ENCODE measurements around the gene TGFBR2. TPM values are rescaled to one million over a fixed set of nuclear protein-coding genes. Genes with fewer than 3 reads are reported as not detected.

TGFBR2 gene
- polyA plus RNA-seq, 1 experiment = 61.0 TPM

- no peak for DNase-seq (ENCODE audit: low read depth)
- H3K4me3 ChIP-seq (ENCODE audit: low read depth, low read length) = no peak overlapping the region
- ChIA-PET POLR2A (no interaction called here), CTCF (interaction anchor here (1.3 kb wide), 1 partner anchor 11 kb away, joined by 3 read pairs; no protein-coding TSS in a partner anchor)
- H3K36me3 ChIP-seq (ENCODE audit: control insufficient read depth, insufficient read depth, low read length) = 0 out of 2 replicates have a peak, but pooled peaks cover 1% of the 10 kb centered on the region
- H3K27me3 ChIP-seq (ENCODE audit: control insufficient read depth, insufficient read depth, low read length) = no peaks in the 10 kb centered on the region
- TF ChIP-seq CTCF (IDR thresholded peaks at IDR 0.05; ENCODE audit: insufficient read depth, low read depth, low read length) = no peak
These were observed 32.4 kb downstream of the TGFBR2 start for GRCh38 chr3:30638685-30639412.

DNA sequence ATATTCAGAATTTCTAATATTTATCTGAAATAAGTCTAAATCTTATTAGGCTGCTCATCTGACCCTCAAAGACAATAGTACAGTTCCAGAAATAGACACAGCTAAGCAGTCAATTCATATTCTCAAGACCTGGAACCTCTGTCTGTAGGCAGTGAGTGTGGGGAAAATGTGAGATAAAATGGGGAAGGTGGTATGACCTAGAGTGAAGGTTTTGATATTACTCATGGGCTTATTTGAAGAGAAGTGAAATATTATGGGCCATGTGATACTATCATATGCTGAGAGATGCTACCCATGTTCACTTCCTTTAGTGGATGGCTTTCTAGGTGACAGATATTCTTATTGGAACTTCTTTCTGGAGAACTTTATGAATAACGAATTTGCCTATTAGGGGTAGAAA, 33.5 kb downstream of the TGFBR2 start:
- CTCF ChIA-PET = interaction anchor here (1.0 to 1.3 kb wide), 2 partner anchors 10 to 15 kb away, joined by 3 read pairs; no protein-coding TSS in a partner anchor
- DNase-seq (ENCODE audit: low read depth) = no peak
- H3K36me3 ChIP-seq (ENCODE audit: control insufficient read depth, insufficient read depth, low read length) = 0 out of 2 replicates have a peak, but pooled peaks cover 1% of the 10 kb centered on the region
- no peak for TF ChIP-seq CTCF (IDR thresholded peaks at IDR 0.05; ENCODE audit: insufficient read depth, low read depth, low read length)
- POLR2A ChIA-PET = no interaction called here
- H3K27me3 ChIP-seq (ENCODE audit: control insufficient read depth, insufficient read depth, low read length) = no peaks in the 10 kb centered on the region
- no peak overlapping the region for H3K4me3 ChIP-seq (ENCODE audit: low read depth, low read length)

GRCh38 chr3:30640851-30641250, 34.5 kb downstream of the TGFBR2 start:
- TF ChIP-seq CTCF (IDR thresholded peaks at IDR 0.05; ENCODE audit: insufficient read depth, low read depth, low read length) = no peak
- no peak for DNase-seq (ENCODE audit: low read depth)
- no peak overlapping the region for H3K4me3 ChIP-seq (ENCODE audit: low read depth, low read length)
- H3K36me3 ChIP-seq (ENCODE audit: control insufficient read depth, insufficient read depth, low read length) = peaks cover 1% of the 10 kb centered on the region; the same call in 1 of the 2 replicates
- CTCF ChIA-PET = interaction anchor here (1.0 kb wide), 1 partner anchor 16 kb away, joined by 3 read pairs; no protein-coding TSS in a partner anchor
- POLR2A ChIA-PET = no interaction called here
- no peaks in the 10 kb centered on the region for H3K27me3 ChIP-seq (ENCODE audit: control insufficient read depth, insufficient read depth, low read length)

DNA sequence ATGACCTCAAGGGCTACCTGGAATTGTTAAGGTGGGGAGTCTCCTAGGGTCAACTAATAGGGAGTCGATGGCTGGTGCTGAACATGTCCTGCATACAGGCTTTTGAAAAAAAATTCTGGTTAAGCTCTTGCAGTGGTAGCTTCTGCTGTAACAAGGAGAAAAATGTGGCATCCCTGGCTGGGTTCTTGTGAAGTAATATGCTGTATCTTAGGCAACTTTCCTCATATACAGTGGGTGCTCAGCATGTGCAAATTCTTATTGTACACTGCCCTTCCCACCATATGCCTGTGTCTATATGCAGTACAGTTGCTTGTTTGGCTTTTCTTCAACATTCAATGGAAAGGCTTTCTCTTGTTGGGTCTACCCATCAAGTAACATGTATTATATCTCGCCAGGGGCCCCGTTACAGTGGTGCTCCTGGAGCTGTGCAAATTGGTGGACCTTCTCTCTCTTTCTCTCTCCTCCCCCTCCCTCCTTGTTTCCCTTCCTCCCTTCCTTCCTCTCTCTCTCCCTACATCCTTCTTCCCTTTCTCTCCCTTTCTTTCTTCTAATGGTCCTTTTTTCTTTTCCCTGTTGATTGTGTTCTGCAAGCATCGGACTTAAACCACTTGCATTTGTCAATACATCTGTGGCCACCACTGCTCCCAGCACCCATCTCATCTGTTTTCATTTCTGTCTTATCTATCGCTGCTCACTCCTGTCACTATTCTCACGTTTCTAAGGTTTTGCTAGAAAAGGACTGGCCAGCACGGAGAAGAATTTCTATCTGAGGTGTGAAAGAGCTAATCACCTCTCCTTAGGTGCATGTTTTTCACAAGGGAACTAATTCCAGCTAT, 35.2 kb downstream of the TGFBR2 start:
- ChIA-PET POLR2A (no interaction called here), CTCF (interaction anchor here (0.7 to 1.1 kb wide), 2 partner anchors 13 to 339 kb away, joined by 3 to 5 read pairs; no protein-coding TSS in a partner anchor)
- peaks cover 1% of the 10 kb centered on the region for H3K36me3 ChIP-seq (ENCODE audit: control insufficient read depth, insufficient read depth, low read length)
- no peak overlapping the region for H3K4me3 ChIP-seq (ENCODE audit: low read depth, low read length)
- H3K27me3 ChIP-seq (ENCODE audit: control insufficient read depth, insufficient read depth, low read length) = no peaks in the 10 kb centered on the region
- no peak for TF ChIP-seq CTCF (IDR thresholded peaks at IDR 0.05; ENCODE audit: insufficient read depth, low read depth, low read length)
- no peak for DNase-seq (ENCODE audit: low read depth)

DNA sequence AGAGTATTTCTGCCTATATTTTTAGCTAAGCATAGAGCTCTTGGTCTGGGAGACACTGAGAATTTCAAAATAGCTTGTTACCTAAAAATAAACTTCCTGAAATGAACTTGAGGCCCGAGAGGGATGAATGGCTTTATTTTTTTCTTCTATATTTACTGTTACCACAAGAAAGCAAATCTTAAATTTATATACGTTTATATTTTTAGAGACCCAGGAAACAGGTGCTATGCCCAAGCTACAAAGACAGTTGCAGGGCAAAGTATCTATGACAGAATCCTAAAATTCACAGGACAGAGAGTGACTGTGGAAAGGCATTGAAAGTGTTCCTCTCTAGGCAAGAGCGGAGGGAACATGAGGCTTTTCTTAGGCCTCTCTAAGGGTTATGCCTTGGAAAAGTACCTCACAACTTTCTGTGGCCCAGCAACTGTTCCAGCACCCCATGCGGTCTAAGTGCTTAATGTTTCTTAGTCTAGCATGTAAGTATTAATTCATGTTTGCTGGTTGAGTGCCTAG, 36.5 kb downstream of the TGFBR2 start:
- DNase-seq (ENCODE audit: low read depth) = no peak
- no peak for TF ChIP-seq CTCF (IDR thresholded peaks at IDR 0.05; ENCODE audit: insufficient read depth, low read depth, low read length)
- H3K36me3 ChIP-seq (ENCODE audit: control insufficient read depth, insufficient read depth, low read length) = peaks cover 1% of the 10 kb centered on the region
- H3K27me3 ChIP-seq (ENCODE audit: control insufficient read depth, insufficient read depth, low read length) = no peaks in the 10 kb centered on the region
- no peak overlapping the region for H3K4me3 ChIP-seq (ENCODE audit: low read depth, low read length)
- CTCF ChIA-PET = interaction anchor here (1.1 kb wide), 1 partner anchor 12 kb away, joined by 3 read pairs; no protein-coding TSS in a partner anchor
- POLR2A ChIA-PET = no interaction called here

Data from BJ (cell line).